HEK293T (cell line): Measurements from ENCODE around the gene ACSM5.

Experiments used
- CTCF ChIA-PET: fragments of 350-600 bp; formaldehyde crosslinking; extraction: SDS; loops from one replicate; lab custom pipeline; 2021; ENCODE audit warnings: antibody characterized with exemption, inconsistent platforms; lab: Yijun Ruan, JAX
- POLR2A ChIA-PET: fragments of 350-600 bp; formaldehyde crosslinking; extraction: SDS; loops from one replicate; lab custom pipeline; 2020; ENCODE audit warnings: antibody characterized with exemption, inconsistent platforms; lab: Yijun Ruan, JAX
- DNase-seq: peaks from one replicate; pipeline ENCODE4 v3.0.0; 2012; ENCODE audit warnings: mixed read lengths; ENCODE audit errors: extremely low spot score
- ARNT ChIP-seq: fragments of 450-650 bp; IDR thresholded peaks from 2 replicates; pipeline ENCODE4 v1.6.1; 2017; ENCODE audit warnings: mild to moderate bottlenecking
- BHLHE40 ChIP-seq: fragments of 450-650 bp; IDR thresholded peaks from 2 replicates; pipeline ENCODE4 v1.6.1; 2016; ENCODE audit warnings: mild to moderate bottlenecking, moderate library complexity, borderline replicate concordance
- CTBP1 ChIP-seq: fragments of 450-650 bp; IDR thresholded peaks from 2 replicates; pipeline ENCODE4 v1.6.1; 2016; ENCODE audit warnings: borderline replicate concordance
- ELF4 ChIP-seq: fragments of 450-650 bp; IDR thresholded peaks from 2 replicates; pipeline ENCODE4 v1.6.1; 2017; ENCODE audit warnings: antibody characterized with exemption
- FOXA1 ChIP-seq: fragments of 450-650 bp; IDR thresholded peaks from 2 replicates; pipeline ENCODE4 v1.6.1; 2016; ENCODE audit warnings: mild to moderate bottlenecking
- FOXK2 ChIP-seq: fragments of 450-650 bp; IDR thresholded peaks from 2 replicates; pipeline ENCODE4 v1.6.1; 2016; ENCODE audit warnings: mild to moderate bottlenecking
- FOXM1 ChIP-seq: fragments of 450-650 bp; IDR thresholded peaks from 2 replicates; pipeline ENCODE4 v1.6.1; 2017; ENCODE audit warnings: mild to moderate bottlenecking, borderline replicate concordance
- HDGF ChIP-seq: fragments of 450-650 bp; IDR thresholded peaks from 2 replicates; pipeline ENCODE4 v1.6.1; 2017; ENCODE audit warnings: antibody characterized with exemption, borderline replicate concordance
- L3MBTL2 ChIP-seq: fragments of 450-650 bp; conservative IDR thresholded peaks from 2 replicates; pipeline ENCODE4 v1.6.1; 2016; ENCODE audit warnings: mild to moderate bottlenecking
- LEF1 ChIP-seq: fragments of 450-650 bp; IDR thresholded peaks from 2 replicates; pipeline ENCODE4 v1.6.1; 2017; ENCODE audit warnings: mild to moderate bottlenecking, borderline replicate concordance
- NFRKB ChIP-seq: fragments of 450-650 bp; IDR thresholded peaks from 2 replicates; pipeline ENCODE4 v1.6.1; 2016; ENCODE audit warnings: mild to moderate bottlenecking, moderate library complexity
- PKNOX1 ChIP-seq: fragments of 450-650 bp; IDR thresholded peaks from 2 replicates; pipeline ENCODE4 v1.6.1; 2016
- SP1 ChIP-seq: fragments of 450-650 bp; IDR thresholded peaks from 2 replicates; pipeline ENCODE4 v1.6.1; 2017
- SUZ12 ChIP-seq: fragments of 450-650 bp; IDR thresholded peaks from 2 replicates; pipeline ENCODE4 v1.6.1; 2016; ENCODE audit warnings: mild to moderate bottlenecking
- TARDBP ChIP-seq: fragments of 450-650 bp; IDR thresholded peaks from 2 replicates; pipeline ENCODE4 v1.6.1; 2016
- ZNF384 ChIP-seq: fragments of 450-650 bp; IDR thresholded peaks from 2 replicates; pipeline ENCODE4 v1.6.1; 2016

ACSM5 gene

GRCh38 chr16:20385844-20386832, 23.2 kb upstream of the ACSM5 start:
- peak; percentile 60 for DNase-seq

GRCh38 chr16:20387978-20388377, 21.4 kb upstream of the ACSM5 start:
- POLR2A ChIA-PET: no interaction called here
- TF ChIP-seq PKNOX1: no peak
- TF ChIP-seq ELF4: no peak
- no peak for TF ChIP-seq ZNF384
- TF ChIP-seq ARNT: no peak
- no peak for TF ChIP-seq NFRKB
- TF ChIP-seq SUZ12: no peak
- no peak for TF ChIP-seq FOXK2
- no peak for TF ChIP-seq HDGF
- no peak for TF ChIP-seq FOXA1
- TF ChIP-seq TARDBP: no peak
- CTCF ChIA-PET: interaction anchor here (0.6 kb wide), 1 partner anchor 479 kb away, joined by 3 read pairs; no protein-coding TSS in a partner anchor
- DNase-seq: no peak

More at GRCh38 chr16:20385844-20386832, 23.2 kb upstream of the ACSM5 start:
- ChIA-PET CTCF (interaction anchor here (0.8 to 2.6 kb wide), 13 partner anchors 8 to 488 kb away, joined by 3 to 20 read pairs (median 6); no protein-coding TSS in a partner anchor), POLR2A (interaction anchor here (1.0 kb wide), 1 partner anchor 26 kb away, joined by 3 read pairs; no protein-coding TSS in a partner anchor)
- TF ChIP-seq FOXM1 (no peak), SUZ12 (no peak), FOXA1 (no peak), PKNOX1 (no peak), HDGF (no peak), ARNT (no peak), TARDBP (no peak), L3MBTL2 (no peak), LEF1 (no peak)

- TF ChIP-seq FOXA1 (no peak), LEF1 (no peak), CTBP1 (no peak), FOXK2 (no peak), BHLHE40 (no peak), ELF4 (no peak), NFRKB (no peak)
- ChIA-PET CTCF (interaction anchor here (0.6 kb wide), 1 partner anchor 480 kb away, joined by 3 read pairs; no protein-coding TSS in a partner anchor), POLR2A (no interaction called here)
- no peak for DNase-seq
Observed at GRCh38 chr16:20388854-20389253, 20.5 kb upstream of the ACSM5 start.

GRCh38 chr16:20391045-20391444, 18.3 kb upstream of the ACSM5 start:
- no peak for DNase-seq
- ChIA-PET CTCF (no interaction called here), POLR2A (no interaction called here)
- TF ChIP-seq HDGF (no peak), TARDBP (no peak), PKNOX1 (no peak), NFRKB (no peak), SP1 (no peak), LEF1 (no peak), L3MBTL2 (no peak), ARNT (no peak), CTBP1 (no peak), BHLHE40 (no peak), FOXA1 (no peak), SUZ12 (no peak), ZNF384 (no peak), FOXM1 (no peak), FOXK2 (no peak), ELF4 (no peak)

- CTCF ChIA-PET: interaction anchor here (1.6 kb wide), 1 partner anchor 9 kb away, joined by 10 read pairs; no protein-coding TSS in a partner anchor
- DNase-seq: no peak
- TF ChIP-seq PKNOX1: no peak
- no peak for TF ChIP-seq BHLHE40
- TF ChIP-seq ZNF384: no peak
- no peak for TF ChIP-seq ELF4
- TF ChIP-seq ARNT: no peak
- no peak for TF ChIP-seq FOXK2
- TF ChIP-seq CTBP1: no peak
- no peak for TF ChIP-seq TARDBP
- no peak for TF ChIP-seq SUZ12
- TF ChIP-seq LEF1: no peak
- no peak for TF ChIP-seq FOXA1
- POLR2A ChIA-PET: no interaction called here
Observed at GRCh38 chr16:20393801-20394577, 15.3 kb upstream of the ACSM5 start.
